ENCODE data around the gene HHLA2.

The HHLA2 gene

DNA sequence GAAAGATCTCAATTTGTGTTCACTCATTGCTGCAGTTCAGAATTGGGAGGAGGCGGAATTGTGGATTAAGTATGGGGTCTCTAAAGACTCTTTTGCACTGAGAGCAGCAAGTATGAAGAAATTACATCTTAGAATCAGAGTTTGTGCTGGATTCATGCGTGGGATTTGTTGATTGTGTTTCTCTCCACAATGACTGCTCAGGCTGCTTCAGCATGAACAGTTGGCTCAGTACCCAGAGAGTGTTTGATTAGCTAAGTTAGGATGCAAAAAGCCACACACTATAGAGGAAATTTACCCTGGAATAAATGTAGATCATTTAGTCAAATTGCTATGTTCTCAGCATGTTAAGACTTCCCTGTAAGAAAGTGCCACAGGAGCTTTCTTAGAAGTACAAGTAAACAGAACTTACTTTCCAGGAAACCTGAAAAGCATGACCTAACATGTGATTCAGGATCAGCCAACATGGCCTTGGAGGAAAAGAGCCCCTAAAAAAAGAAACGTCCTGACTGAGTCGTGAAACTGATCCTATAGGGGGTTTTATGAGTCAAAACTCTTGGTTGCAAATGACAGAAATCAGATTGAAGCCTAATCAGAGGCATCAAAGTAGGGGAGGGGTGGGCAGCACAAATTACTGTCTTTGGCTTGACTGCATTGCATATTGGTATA, 32.6 kb downstream of the HHLA2 start:
- no peak overlapping the region for H3K4me3 ChIP-seq (ENCODE audit: low read depth, low read length)
- TF ChIP-seq, protein P1, sequence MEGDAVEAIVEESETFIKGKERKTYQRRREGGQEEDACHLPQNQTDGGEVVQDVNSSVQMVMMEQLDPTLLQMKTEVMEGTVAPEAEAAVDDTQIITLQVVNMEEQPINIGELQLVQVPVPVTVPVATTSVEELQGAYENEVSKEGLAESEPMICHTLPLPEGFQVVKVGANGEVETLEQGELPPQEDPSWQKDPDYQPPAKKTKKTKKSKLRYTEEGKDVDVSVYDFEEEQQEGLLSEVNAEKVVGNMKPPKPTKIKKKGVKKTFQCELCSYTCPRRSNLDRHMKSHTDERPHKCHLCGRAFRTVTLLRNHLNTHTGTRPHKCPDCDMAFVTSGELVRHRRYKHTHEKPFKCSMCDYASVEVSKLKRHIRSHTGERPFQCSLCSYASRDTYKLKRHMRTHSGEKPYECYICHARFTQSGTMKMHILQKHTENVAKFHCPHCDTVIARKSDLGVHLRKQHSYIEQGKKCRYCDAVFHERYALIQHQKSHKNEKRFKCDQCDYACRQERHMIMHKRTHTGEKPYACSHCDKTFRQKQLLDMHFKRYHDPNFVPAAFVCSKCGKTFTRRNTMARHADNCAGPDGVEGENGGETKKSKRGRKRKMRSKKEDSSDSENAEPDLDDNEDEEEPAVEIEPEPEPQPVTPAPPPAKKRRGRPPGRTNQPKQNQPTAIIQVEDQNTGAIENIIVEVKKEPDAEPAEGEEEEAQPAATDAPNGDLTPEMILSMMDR (IDR thresholded peaks at IDR 0.05; ENCODE audit: low read depth, low read length, missing control alignments): no peak
- DNase-seq (ENCODE audit: low read depth): no peak

DNA sequence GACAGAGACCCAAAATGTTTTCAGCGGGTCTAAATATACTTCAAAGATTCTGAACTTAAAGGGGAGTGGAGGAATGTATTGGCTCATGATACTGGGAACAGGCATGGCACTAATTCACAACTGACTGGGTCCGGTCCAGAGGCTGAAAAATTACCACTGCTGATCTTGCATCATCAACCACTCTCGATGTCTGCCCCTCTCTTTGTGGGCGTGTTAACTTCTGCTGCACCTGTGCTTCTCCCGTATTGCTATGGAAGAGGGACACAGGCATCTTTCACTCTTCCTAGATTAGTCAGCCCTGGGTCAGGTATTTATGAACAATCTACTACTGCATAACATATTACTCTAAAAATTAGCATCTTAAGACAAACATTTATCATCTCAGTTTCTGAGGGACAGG, 33.2 kb downstream of the HHLA2 start:
- TF ChIP-seq, protein P1 (IDR thresholded peaks at IDR 0.05; ENCODE audit: low read depth, low read length, missing control alignments): no peak
- no peak for DNase-seq (ENCODE audit: low read depth)
- H3K4me3 ChIP-seq (ENCODE audit: low read depth, low read length): no peak overlapping the region

DNA sequence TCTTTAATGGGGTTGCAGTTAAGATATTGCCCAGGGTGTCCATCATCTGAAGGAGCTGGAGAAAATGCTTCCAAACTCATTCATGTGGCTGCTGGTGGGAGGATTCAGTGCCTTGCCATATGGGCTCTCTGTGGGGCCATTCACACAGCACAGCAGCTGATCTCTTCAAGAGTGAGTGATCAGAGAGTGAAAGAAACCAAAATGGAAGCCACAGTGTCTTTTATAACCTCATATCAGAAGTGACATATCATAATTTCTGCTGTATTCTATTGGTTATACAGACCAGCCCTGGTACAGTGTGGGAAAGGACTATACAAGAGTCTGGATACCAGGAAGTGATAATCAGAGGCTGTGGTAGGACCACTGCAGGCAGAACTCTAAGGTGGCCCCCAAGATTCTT, 33.6 kb downstream of the HHLA2 start:
- DNase-seq (ENCODE audit: low read depth): no peak
- no peak overlapping the region for H3K4me3 ChIP-seq (ENCODE audit: low read depth, low read length)
- TF ChIP-seq, protein P1 (IDR thresholded peaks at IDR 0.05; ENCODE audit: low read depth, low read length, missing control alignments): no peak

DNA sequence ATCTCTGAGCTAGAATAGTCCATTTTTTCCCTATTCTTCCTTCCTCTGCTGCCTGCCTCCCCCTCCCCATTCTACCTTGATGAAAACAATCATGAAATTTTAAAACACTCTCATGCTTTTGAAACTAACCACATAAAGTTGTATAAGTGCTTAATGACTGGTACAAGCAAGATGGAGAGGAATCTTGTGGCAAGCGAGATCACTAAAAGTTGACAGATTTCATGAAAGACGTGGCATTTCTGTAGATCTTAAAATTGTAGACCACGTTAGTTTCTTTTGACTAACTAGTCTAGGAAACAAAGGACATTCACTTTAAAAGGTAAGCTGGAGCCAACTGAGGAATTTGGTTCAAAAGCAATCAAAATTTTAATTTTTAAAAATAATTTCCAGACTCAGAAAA, 35.4 kb downstream of the HHLA2 start:
- TF ChIP-seq, protein P1 (IDR thresholded peaks at IDR 0.05; ENCODE audit: low read depth, low read length, missing control alignments): no peak
- no peak overlapping the region for H3K4me3 ChIP-seq (ENCODE audit: low read depth, low read length)
- DNase-seq (ENCODE audit: low read depth): no peak

DNA sequence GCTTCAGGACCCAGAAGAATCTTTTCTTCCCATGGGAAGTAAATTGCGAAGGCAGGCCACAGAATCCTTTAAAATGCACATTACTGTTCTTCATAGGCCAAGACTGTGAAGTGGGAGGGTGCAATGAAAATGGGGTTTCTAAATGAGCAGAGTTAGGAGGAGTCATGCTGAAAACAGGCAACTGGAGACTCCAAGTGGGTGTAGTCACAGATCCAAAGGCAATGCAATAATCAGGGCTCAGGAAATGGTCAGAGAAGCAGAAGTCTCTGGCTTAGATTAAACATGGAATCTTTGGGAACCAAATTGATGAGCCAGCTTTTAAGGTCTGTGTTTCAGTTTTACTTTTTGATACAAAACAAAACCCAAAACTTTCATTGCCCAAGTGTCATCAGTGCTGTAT, 37.6 kb downstream of the HHLA2 start:
- no peak overlapping the region for H3K4me3 ChIP-seq (ENCODE audit: low read depth, low read length)
- no peak for DNase-seq (ENCODE audit: low read depth)
- TF ChIP-seq, protein P1 (IDR thresholded peaks at IDR 0.05; ENCODE audit: low read depth, low read length, missing control alignments): no peak

DNA sequence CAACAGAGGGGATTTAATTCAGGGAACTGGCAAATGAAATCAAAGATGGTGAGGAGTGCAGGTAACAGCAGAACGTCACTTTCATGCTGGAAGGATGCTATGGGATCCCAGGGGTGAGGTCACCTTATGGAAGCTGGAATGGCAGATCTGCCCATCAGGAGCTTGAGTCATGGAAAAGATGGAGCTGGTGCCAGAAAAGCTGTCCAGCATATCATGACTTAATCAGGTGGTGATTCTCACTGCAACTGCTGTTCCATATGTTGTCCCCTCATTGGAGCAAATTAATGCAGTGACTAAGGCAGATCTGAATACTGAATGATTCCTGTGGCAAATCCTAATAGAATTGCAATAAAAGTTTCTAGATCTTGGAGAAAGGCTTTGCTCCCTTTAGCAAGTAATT, 38.4 kb downstream of the HHLA2 start:
- no peak for DNase-seq (ENCODE audit: low read depth)
- H3K4me3 ChIP-seq (ENCODE audit: low read depth, low read length): no peak overlapping the region
- TF ChIP-seq, protein P1 (IDR thresholded peaks at IDR 0.05; ENCODE audit: low read depth, low read length, missing control alignments): no peak

DNA sequence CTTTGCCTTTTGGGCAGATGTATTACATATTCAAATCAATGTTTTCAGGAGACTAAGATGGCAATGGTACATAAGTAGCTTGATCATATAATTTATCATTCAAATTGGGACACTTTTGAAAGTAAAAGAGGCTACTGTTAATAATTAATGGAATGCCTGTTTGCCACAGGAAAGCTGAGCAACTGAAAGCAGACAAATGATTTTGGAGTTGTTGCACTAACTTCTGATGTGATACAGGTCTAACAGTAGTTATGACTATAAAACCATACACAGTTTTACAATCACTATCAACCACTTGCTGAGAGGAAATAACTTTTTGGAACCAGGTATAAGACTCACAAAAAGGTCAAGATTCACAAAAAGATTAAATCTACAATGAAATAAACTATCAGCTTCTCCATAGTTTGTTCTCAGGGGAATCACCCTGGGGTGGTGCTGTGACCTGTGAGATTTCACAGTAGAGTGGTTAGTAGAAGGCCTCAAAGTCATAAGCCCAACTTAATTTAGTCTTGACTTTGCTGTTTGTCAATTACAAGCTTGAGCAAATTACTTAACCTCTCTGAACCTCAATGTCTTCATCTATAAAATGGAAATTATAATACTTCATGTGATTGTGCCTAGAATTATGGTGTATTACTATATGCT, 42.7 kb downstream of the HHLA2 start:
- no peak for DNase-seq (ENCODE audit: low read depth)
- TF ChIP-seq, protein P1 (IDR thresholded peaks at IDR 0.05; ENCODE audit: low read depth, low read length, missing control alignments): no peak
- no peak overlapping the region for H3K4me3 ChIP-seq (ENCODE audit: low read depth, low read length)
